ENCODE measurements around the gene SLC25A52. TPM values are rescaled to one million over a fixed set of nuclear protein-coding genes. Genes with fewer than 3 reads are reported as not detected.

The SLC25A52 gene, protein sequence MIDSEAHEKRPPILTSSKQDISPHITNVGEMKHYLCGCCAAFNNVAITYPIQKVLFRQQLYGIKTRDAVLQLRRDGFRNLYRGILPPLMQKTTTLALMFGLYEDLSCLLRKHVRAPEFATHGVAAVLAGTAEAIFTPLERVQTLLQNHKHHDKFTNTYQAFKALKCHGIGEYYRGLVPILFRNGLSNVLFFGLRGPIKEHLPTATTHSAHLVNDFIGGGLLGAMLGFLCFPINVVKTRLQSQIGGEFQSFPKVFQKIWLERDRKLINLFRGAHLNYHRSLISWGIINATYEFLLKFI
- 0.28 TPM in 1 of 2 replicates, not detected in the other for total RNA-seq

GRCh38 chr18:31760695-31761094 is at the start of gene SLC25A52:
TSS of gene SLC25A52 (minus strand) at chr18:31760880. CDS start at chr18:31760661, 219 bp downstream.

Other genes starting within 250 kb of the SLC25A52 start
- not detected in 2 replicates for gene TTR, start 169.0 kb downstream of the SLC25A52 start, total RNA-seq
- gene B4GALT6, start 76.3 kb downstream of the SLC25A52 start, total RNA-seq = 2.8 and 3.6 TPM in 2 replicates
- gene TRAPPC8, start 182.2 kb upstream of the SLC25A52 start, total RNA-seq = 43.1 and 55.0 TPM in 2 replicates

Data from regular cardiac myocyte (primary cell).